K562 (cell line): ENCODE data around the gene CILP. TPM values are rescaled to one million over a fixed set of nuclear protein-coding genes. Genes with fewer than 3 reads are reported as not detected.

ENCODE experiments used
- ATAC-seq: fragments of 200-7000 bp; cut with Tn5 transposase; 3 replicates; pipeline ENCODE4 v1.9.1; 2020; ENCODE audit warnings: moderate library complexity
- BruUV-seq: library from RNA; stranded (reverse); fragments of 400-500 nt; replicated peaks from 2 replicates; lab custom pipeline; 2021; lab: Mats Ljungman, UMichigan
- CTCF ChIA-PET: fragments of 300-600 bp; formaldehyde crosslinking; extraction: SDS; loops from one replicate; lab custom pipeline; 2021; ENCODE audit warnings: low intra/inter-chr PET ratio; lab: Yijun Ruan, JAX
- POLR2A ChIA-PET: fragments of 300-600, 350-650 bp; sonication (Branson Sonifier 250); formaldehyde crosslinking; extraction: SDS; loops from one replicate; lab custom pipeline; 2021; ENCODE audit warnings: antibody characterized with exemption, inconsistent platforms; lab: Yijun Ruan, JAX
- DNase-seq, 4 experiments: peaks; one replicate each; pipeline versions ENCODE4 v3.0.0 to v3.0.0-alpha.2; 2011 to 2018; ENCODE audit warnings: low spot score in 3 of 4, mixed read lengths in 3 of 4; ENCODE audit errors: extremely low read depth in 1 of 4
- FAIRE-seq: peaks from 2 replicates; lab custom pipeline; 2011; peaks lifted over from hg19 to GRCh38; lab: Jason Lieb, UNC
- H2AFZ ChIP-seq: 2 replicates; pipeline ENCODE4 v1.6.0; 2011; ENCODE audit warnings: low read depth, low read length, control low read depth, inconsistent platforms
- H3K27ac ChIP-seq: fragments of 200-600 bp; 3 replicates; pipeline ENCODE4 v1.8.0; 2011; ENCODE audit warnings: low read depth, mild to moderate bottlenecking, control low read depth, inconsistent platforms, low read length, moderate library complexity, mixed read lengths; ENCODE audit errors: extremely low read depth
- H3K27me3 ChIP-seq, 2 experiments: fragments of 300-600 bp in 1 of 2; 2 replicates in 1 of 2; 3 replicates in 1 of 2; pipeline versions ENCODE4 v1.6.0 to v1.8.0; 2011; ENCODE audit warnings: inconsistent platforms in 2 of 2, low read length in 2 of 2, mild to moderate bottlenecking in 1 of 2, mixed read lengths in 1 of 2, moderate library complexity in 1 of 2; ENCODE audit not compliant: control insufficient read depth in 2 of 2, insufficient read depth in 2 of 2
- H3K36me3 ChIP-seq: fragments of 300-600 bp; 3 replicates; pipeline ENCODE4 v1.8.0; 2011; ENCODE audit warnings: mild to moderate bottlenecking, low read length, inconsistent platforms; ENCODE audit not compliant: control insufficient read depth, insufficient read depth
- H3K4me1 ChIP-seq, 2 experiments: fragments of 200-600 bp in 1 of 2; replicated peaks in 1 of 2; 2 replicates in 1 of 2; 3 replicates in 1 of 2; pipeline versions ENCODE4 v1.5.1 to v1.8.0; 2011; ENCODE audit warnings: inconsistent platforms in 2 of 2, low read length in 2 of 2, mild to moderate bottlenecking in 1 of 2, mixed read lengths in 1 of 2, moderate library complexity in 1 of 2; ENCODE audit not compliant: control insufficient read depth in 2 of 2, insufficient read depth in 2 of 2
- H3K4me2 ChIP-seq: 2 replicates; pipeline ENCODE4 v1.6.1; 2011; ENCODE audit warnings: low read length, control low read depth, inconsistent platforms, mixed read lengths; ENCODE audit not compliant: insufficient read depth
- H3K4me3 ChIP-seq: fragments of 200-600 bp; sonication (generic), shearing (Covaris generic); 2 replicates; pipeline ENCODE4 v1.5.1; 2016; ENCODE audit warnings: control low read depth, inconsistent platforms
- H3K79me2 ChIP-seq: fragments of 200-600 bp; 3 replicates; pipeline ENCODE4 v1.8.0; 2011; ENCODE audit warnings: low read length, inconsistent platforms; ENCODE audit not compliant: control insufficient read depth, insufficient read depth
- H3K9ac ChIP-seq, 2 experiments: 2 replicates each; pipeline versions ENCODE4 v1.6.0 to v1.6.1; 2011; ENCODE audit warnings: low read depth in 2 of 2, low read length in 2 of 2, control low read depth in 1 of 2, inconsistent platforms in 1 of 2, mild to moderate bottlenecking in 1 of 2, mixed read lengths in 1 of 2; ENCODE audit not compliant: insufficient read depth in 1 of 2
- H3K9me1 ChIP-seq: one replicate; pipeline ENCODE4 v1.6.0; 2011; ENCODE audit warnings: inconsistent platforms, mild to moderate bottlenecking, low read length, moderate library complexity; ENCODE audit not compliant: control insufficient read depth, insufficient read depth
- H3K9me3 ChIP-seq: replicated peaks from 2 replicates; pipeline ENCODE4 v1.5.1; 2011; ENCODE audit warnings: low read depth, low read length, inconsistent platforms; ENCODE audit not compliant: control insufficient read depth, insufficient read depth
- H4K20me1 ChIP-seq: replicated peaks from 2 replicates; pipeline ENCODE4 v1.6.1; 2011; ENCODE audit warnings: low read length, inconsistent platforms, mixed read lengths; ENCODE audit not compliant: control insufficient read depth, insufficient read depth
- CREB1 ChIP-seq, 2 experiments: sonication (generic) in 1 of 2; formaldehyde crosslinking in 1 of 2; IDR thresholded peaks; 2 replicates each; pipeline versions ENCODE4 v1.6.1 to v1.8.0; 2012 to 2022; ENCODE audit warnings: inconsistent platforms in 1 of 2, mild to moderate bottlenecking in 1 of 2, missing genetic modification reagents in 1 of 2, moderate library complexity in 1 of 2
- GABPB2 ChIP-seq: fragments of 250-450 bp; sonication (Bioruptor Pico); conservative IDR thresholded peaks from 2 replicates; pipeline ENCODE4 v1.5.1; 2021; ENCODE audit warnings: mild to moderate bottlenecking
- GATAD2B ChIP-seq: fragments of 450-650 bp; IDR thresholded peaks from 2 replicates; pipeline ENCODE4 v1.6.1; 2017; ENCODE audit warnings: mild to moderate bottlenecking, borderline replicate concordance
- HNRNPL ChIP-seq: fragments of 200-400 bp; formaldehyde crosslinking; IDR thresholded peaks from 2 replicates; pipeline ENCODE4 v1.6.1; 2017; ENCODE audit warnings: low read depth, mild to moderate bottlenecking, low read length
- JUNB ChIP-seq: fragments of 450-650 bp; formaldehyde crosslinking; conservative IDR thresholded peaks from 2 replicates; pipeline ENCODE4 v1.4.0; 2020; ENCODE audit warnings: mild to moderate bottlenecking
- ZNF696 ChIP-seq: fragments of 250-450 bp; sonication (Bioruptor Pico); conservative IDR thresholded peaks from 2 replicates; pipeline ENCODE4 v1.4.0; 2020; ENCODE audit warnings: mild to moderate bottlenecking, moderate library complexity
- ZZZ3 ChIP-seq: fragments of 450-650 bp; IDR thresholded peaks from 2 replicates; pipeline ENCODE4 v1.6.1; 2016; ENCODE audit warnings: antibody characterized with exemption, mild to moderate bottlenecking, moderate library complexity
- WGBS: fragments of 100-300 bp; shearing (Covaris generic); methylation state at CpG from one replicate; pipeline ENCODE4 v1.1.6; 2016; ENCODE audit warnings: low coverage, mixed read lengths; ENCODE audit not compliant: insufficient coverage; ENCODE audit errors: missing lambda C conversion rate; 5-methylcytosine and 5-hydroxymethylcytosine counted together
- in situ Hi-C: fragments of 300-500 bp; cut with MboI; formaldehyde crosslinking; loops from 4 replicates; pipeline ENCODE4 v1.15.0; 2018; ENCODE audit warnings: inconsistent platforms, mixed read lengths
- intact Hi-C: fragments of 100-400 bp; cut with micrococcal nuclease; formaldehyde crosslinking; loops from 2 replicates; pipeline ENCODE4 v1.14.2; 2022
- polyA plus RNA-seq, 8 experiments: library from polyadenylated mRNA; depleted of rRNA in 4 of 8; stranded (reverse) in 5 of 8; unstranded in 3 of 8; fragments of >200 nt; fragmentation: Nextera tagmentation in 2 of 8; fragmentation: Illumina TruSeq in 1 of 8; extraction: Ambion mirVana in 2 of 8; extraction: Trizol in 1 of 8; gene quantifications; 2 replicates each; pipeline versions ENCODE4 v1.2.1 to v1.2.3, GENCODE V29; 2011 to 2014; ENCODE audit warnings: inconsistent platforms in 1 of 8, missing spikeins in 1 of 8
- total RNA-seq, 7 experiments: library from RNA; depleted of rRNA in 6 of 7; stranded (reverse); fragments of >200 nt in 6 of 7; fragmentation: Illumina TruSeq in 2 of 7; extraction: Trizol in 2 of 7; gene quantifications; 2 replicates each; pipeline versions ENCODE4 v1.2.1 to v1.2.3, GENCODE V29; 2011 to 2021; ENCODE audit warnings: low replicate concordance in 1 of 7

Gene CILP
- total and polyA plus RNA-seq, 9 of the 15 experiments (the other 6 are each of a cell fraction or from before 2014, with no cell fraction given) = 0.03 TPM; not detected in 8

- H3K4me1 ChIP-seq = peaks cover 14 to 20% of the 10 kb centered on the region in 2 experiments
- TF ChIP-seq CREB1 (IDR thresholded peaks at IDR 0.05) (no peak), CREB1 (CRISPR knock-in tag; IDR thresholded peaks at IDR 0.05) (no peak), JUNB (CRISPR knock-in tag) (no peak), GATAD2B (no peak), ZNF696 (no peak), HNRNPL (no peak), GABPB2 (no peak), ZZZ3 (no peak)
- H3K9me1 ChIP-seq = no peaks in the 10 kb centered on the region
- H3K79me2 ChIP-seq = no peaks in the 10 kb centered on the region
- H4K20me1 ChIP-seq = no peaks in the 10 kb centered on the region
- FAIRE-seq (no peak), DNase-seq (no peak), ATAC-seq (no peak)
- H3K27ac ChIP-seq = no peak overlapping the region
- POLR2A ChIA-PET = interaction anchor here (0.7 to 1.6 kb wide), 6 partner anchors 9 to 56 kb away, joined by 3 to 4 read pairs (median 3); partner anchors contain the start of gene RNU5B-1
- H3K9ac ChIP-seq = no peak overlapping the region; a peak in 1 of 4 replicates
- no peak overlapping the region for H3K4me3 ChIP-seq
- no peaks in the 10 kb centered on the region for H3K36me3 ChIP-seq
- CTCF ChIA-PET = no interaction called here
- H3K27me3 ChIP-seq = no peaks in the 10 kb centered on the region
- intact Hi-C loops = no loop called here
- no peaks in the 10 kb centered on the region for H3K9me3 ChIP-seq
- in situ Hi-C loops = no loop called here
- H2AFZ ChIP-seq = peak overlapping the region; percentile 17; the same call in 1 of the 2 replicates
- no TSS peak for BruUV-seq
- H3K4me2 ChIP-seq = no peak overlapping the region
- WGBS = 36% methylated on average over 8 of the region's 9 CpGs
These were observed 37.4 kb upstream of the CILP start for GRCh38 chr15:65248511-65249255.
